ENCODE data around the gene BZW1. TPM values are rescaled to one million over a fixed set of nuclear protein-coding genes. Genes with fewer than 3 reads are reported as not detected.
"Not testable (repeated sequence)": the region's sequence is repeated elsewhere in the genome, so short reads cannot be mapped to it uniquely, and the experiment has no call there.

The BZW1 gene
- total and polyA plus RNA-seq, 4 donors: 37.4 to 226 (median 170) TPM

DNA sequence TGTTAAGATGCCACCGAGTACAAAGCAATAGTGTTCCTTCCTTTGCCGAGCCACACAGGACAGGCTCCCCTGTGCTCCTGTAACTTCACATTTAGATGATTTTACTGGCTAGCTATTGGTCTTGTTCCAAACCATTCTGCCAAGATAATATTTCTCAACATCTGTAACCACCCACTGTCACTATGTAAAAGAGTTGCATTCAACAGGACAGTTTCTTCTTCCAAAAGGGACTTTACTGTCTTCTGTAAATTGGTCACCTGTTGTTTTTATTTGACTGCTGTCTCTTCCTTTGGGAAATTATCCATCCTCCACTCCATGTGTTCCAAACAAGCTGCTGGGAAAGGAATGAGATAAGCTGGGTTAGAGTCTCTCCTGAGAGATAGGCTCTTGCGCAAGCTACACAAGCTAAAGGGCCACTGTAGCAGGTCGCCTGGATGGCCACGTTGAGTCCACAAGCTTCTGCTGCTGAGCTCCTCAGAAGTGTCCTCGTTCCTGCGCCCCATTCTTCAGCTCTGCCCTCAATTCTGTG is 14.4 kb upstream of the BZW1 start:
- ATAC-seq (ENCODE audit: insufficient read depth, low FRiP score) (no peak), DNase-seq (peak in 2 of 3 donors; percentile 17 to 58)
- Histone ChIP-seq H3K27ac (ENCODE audit: low read depth in 1 of 2, low read length in 1 of 2) (peak overlapping the region in 1 of 2 donors; percentile 32), H3K4me3 (no peak overlapping the region), H3K9me3 (ENCODE audit: control insufficient read depth in 4 of 4, insufficient read depth in 3 of 4, low read length in 3 of 4) (no peaks in the 10 kb centered on the region), H3K9ac (ENCODE audit: insufficient read depth in 1 of 2, low read length in 2 of 2) (no peak overlapping the region), H3K27me3 (ENCODE audit: control insufficient read depth in 3 of 3, insufficient read depth in 3 of 3, low read length in 2 of 3) (no peaks in the 10 kb centered on the region), H3K36me3 (ENCODE audit: control insufficient read depth in 4 of 4, insufficient read depth in 4 of 4, low read length in 4 of 4) (no peaks in the 10 kb centered on the region), H3K4me1 (ENCODE audit: control insufficient read depth in 5 of 5, insufficient read depth in 5 of 5, low read length in 5 of 5) (peaks cover 0 to 10% (median 0%) of the 10 kb centered on the region in 5 donors)
- 51 to 64% methylated on average over 7 of the region's 7 CpGs for WGBS, 2 donors
- TF ChIP-seq, protein P1, sequence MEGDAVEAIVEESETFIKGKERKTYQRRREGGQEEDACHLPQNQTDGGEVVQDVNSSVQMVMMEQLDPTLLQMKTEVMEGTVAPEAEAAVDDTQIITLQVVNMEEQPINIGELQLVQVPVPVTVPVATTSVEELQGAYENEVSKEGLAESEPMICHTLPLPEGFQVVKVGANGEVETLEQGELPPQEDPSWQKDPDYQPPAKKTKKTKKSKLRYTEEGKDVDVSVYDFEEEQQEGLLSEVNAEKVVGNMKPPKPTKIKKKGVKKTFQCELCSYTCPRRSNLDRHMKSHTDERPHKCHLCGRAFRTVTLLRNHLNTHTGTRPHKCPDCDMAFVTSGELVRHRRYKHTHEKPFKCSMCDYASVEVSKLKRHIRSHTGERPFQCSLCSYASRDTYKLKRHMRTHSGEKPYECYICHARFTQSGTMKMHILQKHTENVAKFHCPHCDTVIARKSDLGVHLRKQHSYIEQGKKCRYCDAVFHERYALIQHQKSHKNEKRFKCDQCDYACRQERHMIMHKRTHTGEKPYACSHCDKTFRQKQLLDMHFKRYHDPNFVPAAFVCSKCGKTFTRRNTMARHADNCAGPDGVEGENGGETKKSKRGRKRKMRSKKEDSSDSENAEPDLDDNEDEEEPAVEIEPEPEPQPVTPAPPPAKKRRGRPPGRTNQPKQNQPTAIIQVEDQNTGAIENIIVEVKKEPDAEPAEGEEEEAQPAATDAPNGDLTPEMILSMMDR (IDR thresholded peaks at IDR 0.05; ENCODE audit: control extremely low read depth, extremely low read depth): no peak

DNA sequence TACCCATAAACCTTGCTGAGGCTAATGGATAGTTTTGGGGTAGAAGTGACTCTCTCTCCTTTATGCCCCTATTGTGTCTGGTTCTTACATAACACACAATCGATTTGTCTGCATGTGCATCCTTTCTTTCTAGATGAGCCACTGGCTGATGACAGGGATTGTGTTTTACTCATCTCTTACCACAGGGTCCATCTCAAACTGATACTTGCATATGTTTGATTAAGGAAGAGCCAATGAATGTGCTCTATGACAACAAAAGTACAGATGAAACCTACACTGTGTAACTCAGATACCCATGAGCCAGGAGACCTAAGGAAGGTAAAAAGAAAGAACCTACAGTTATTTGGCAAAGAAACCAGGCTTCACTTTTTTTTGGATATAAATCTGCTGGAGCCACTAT is 13.2 kb upstream of the BZW1 start:
- H3K4me3 ChIP-seq: no peak overlapping the region
- DNase-seq (no peak), ATAC-seq (ENCODE audit: insufficient read depth, low FRiP score) (no peak)
- 85 to 97% methylated on average over 1 of the region's 1 CpG for WGBS, 2 donors
- TF ChIP-seq, protein P1 (IDR thresholded peaks at IDR 0.05; ENCODE audit: control extremely low read depth, extremely low read depth): no peak
- no peaks in the 10 kb centered on the region for H3K36me3 ChIP-seq (ENCODE audit: control insufficient read depth in 4 of 4, insufficient read depth in 4 of 4, low read length in 4 of 4)
- peaks cover 0 to 10% (median 0%) of the 10 kb centered on the region in 5 donors for H3K4me1 ChIP-seq (ENCODE audit: control insufficient read depth in 5 of 5, insufficient read depth in 5 of 5, low read length in 5 of 5)
- no peaks in the 10 kb centered on the region for H3K9me3 ChIP-seq (ENCODE audit: control insufficient read depth in 4 of 4, insufficient read depth in 3 of 4, low read length in 3 of 4)
- H3K9ac ChIP-seq (ENCODE audit: insufficient read depth in 1 of 2, low read length in 2 of 2): no peak overlapping the region
- H3K27ac ChIP-seq (ENCODE audit: low read depth in 1 of 2, low read length in 1 of 2): no peak overlapping the region
- H3K27me3 ChIP-seq (ENCODE audit: control insufficient read depth in 3 of 3, insufficient read depth in 3 of 3, low read length in 2 of 3): no peaks in the 10 kb centered on the region

DNA sequence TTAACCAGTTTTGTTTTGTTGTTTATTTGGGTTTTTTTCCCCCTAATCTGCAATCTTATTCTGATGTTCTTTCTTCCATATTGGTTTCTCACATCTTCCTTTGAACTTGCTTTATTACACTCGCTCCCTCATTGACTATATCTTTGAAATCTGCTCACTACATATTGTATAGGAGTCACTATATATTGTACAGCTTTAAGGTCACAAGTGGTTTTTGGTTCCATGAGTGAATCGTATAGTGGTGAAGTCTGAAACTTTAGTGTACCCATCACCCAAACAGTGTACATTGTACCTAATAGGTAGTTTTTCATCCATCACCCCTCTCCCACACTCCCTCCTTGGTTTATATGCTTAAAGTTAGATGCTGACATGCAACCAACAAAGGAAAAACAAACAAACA is 11.3 kb upstream of the BZW1 start:
- Histone ChIP-seq H3K9ac (ENCODE audit: insufficient read depth in 1 of 2, low read length in 2 of 2) (no peak overlapping the region), H3K27ac (ENCODE audit: low read depth in 1 of 2, low read length in 1 of 2) (no peak overlapping the region), H3K9me3 (ENCODE audit: control insufficient read depth in 4 of 4, insufficient read depth in 3 of 4, low read length in 3 of 4) (no peaks in the 10 kb centered on the region), H3K4me3 (no peak overlapping the region), H3K36me3 (ENCODE audit: control insufficient read depth in 4 of 4, insufficient read depth in 4 of 4, low read length in 4 of 4) (no peaks in the 10 kb centered on the region), H3K27me3 (ENCODE audit: control insufficient read depth in 3 of 3, insufficient read depth in 3 of 3, low read length in 2 of 3) (no peaks in the 10 kb centered on the region), H3K4me1 (ENCODE audit: control insufficient read depth in 5 of 5, insufficient read depth in 5 of 5, low read length in 5 of 5) (peaks cover 0 to 10% (median 0%) of the 10 kb centered on the region in 5 donors)
- WGBS, 2 donors: 92 to 94% methylated on average over 2 of the region's 2 CpGs
- ATAC-seq (ENCODE audit: insufficient read depth, low FRiP score) (no peak), DNase-seq (no peak)
- TF ChIP-seq, protein P1 (IDR thresholded peaks at IDR 0.05; ENCODE audit: control extremely low read depth, extremely low read depth): no peak

DNA sequence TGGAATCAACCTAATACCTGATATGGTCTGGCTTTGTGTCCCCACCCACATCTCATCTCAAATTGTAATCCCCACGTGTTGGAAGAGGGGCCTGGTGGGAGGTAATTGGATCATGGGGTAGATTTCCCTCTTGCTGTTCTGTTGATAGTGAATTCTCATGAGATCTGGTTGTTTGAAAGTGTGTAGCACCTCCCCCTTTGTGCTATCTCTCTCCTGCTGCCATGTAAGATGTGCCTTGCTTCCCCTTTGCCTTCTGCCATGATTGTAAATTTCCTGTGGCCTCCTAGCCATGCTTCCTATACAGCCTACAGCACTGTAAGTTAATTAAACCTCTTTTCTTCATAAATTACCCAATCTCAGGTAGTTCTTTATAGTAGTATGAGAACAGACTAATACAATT is 10.3 kb upstream of the BZW1 start:
- H3K27ac ChIP-seq (ENCODE audit: low read depth in 1 of 2, low read length in 1 of 2); DNase-seq; H3K4me1 ChIP-seq (ENCODE audit: control insufficient read depth in 5 of 5, insufficient read depth in 5 of 5, low read length in 5 of 5); H3K4me3 ChIP-seq; H3K36me3 ChIP-seq (ENCODE audit: control insufficient read depth in 4 of 4, insufficient read depth in 4 of 4, low read length in 4 of 4); ATAC-seq (ENCODE audit: insufficient read depth, low FRiP score); H3K27me3 ChIP-seq (ENCODE audit: control insufficient read depth in 3 of 3, insufficient read depth in 3 of 3, low read length in 2 of 3); H3K9ac ChIP-seq (ENCODE audit: insufficient read depth in 1 of 2, low read length in 2 of 2); H3K9me3 ChIP-seq (ENCODE audit: control insufficient read depth in 4 of 4, insufficient read depth in 3 of 4, low read length in 3 of 4): not testable (repeated sequence)
- no CpG with 5 or more reads among the region's 1 CpG for WGBS, 2 donors

Measured in lung (tissue), 12 donors.